AG04449 (cell line): ENCODE measurements around the gene SMCO3.

Experiments used
- CTCF ChIA-PET: fragments of 350-600 bp; formaldehyde crosslinking; extraction: SDS; loops from one replicate; lab custom pipeline; 2021; ENCODE audit warnings: antibody characterized with exemption; lab: Yijun Ruan, JAX
- POLR2A ChIA-PET: fragments of 400-600, 350-600 bp; formaldehyde crosslinking; extraction: SDS; loops from one replicate; lab custom pipeline; 2020; ENCODE audit warnings: antibody characterized with exemption, inconsistent platforms; lab: Yijun Ruan, JAX
- DNase-seq: peaks from one replicate; pipeline ENCODE4 v3.0.0-alpha.2; 2010; ENCODE audit warnings: low read depth, low spot score
- H3K4me3 ChIP-seq: 2 replicates; pipeline ENCODE4 v1.5.1; 2011; ENCODE audit warnings: low read depth, mild to moderate bottlenecking, control low read depth, low read length
- CTCF ChIP-seq: IDR thresholded peaks from one replicate; pipeline ENCODE4 v1.5.1; 2011; ENCODE audit warnings: mild to moderate bottlenecking, moderate library complexity, low read length, control low read depth, inconsistent platforms; ENCODE audit not compliant: insufficient read depth; ENCODE audit errors: missing control alignments

SMCO3 gene

GRCh38 chr12:14795028-14795448 lies 18.9 kb downstream of the SMCO3 start:
- DNase-seq = no peak
- no peak overlapping the region for H3K4me3 ChIP-seq
- ChIA-PET POLR2A (interaction anchor here (0.9 kb wide), 1 partner anchor 19 kb away, joined by 3 read pairs; the partner anchor contains the start of gene SMCO3), CTCF (no interaction called here)
- TF ChIP-seq CTCF = no peak

- POLR2A ChIA-PET = interaction anchor here (0.7 kb wide), 1 partner anchor 18 kb away, joined by 3 read pairs; the partner anchor contains the start of genes C12orf60 and WBP11
- no peak for TF ChIP-seq CTCF
- CTCF ChIA-PET = no interaction called here
- no peak for DNase-seq
- H3K4me3 ChIP-seq = no peak overlapping the region
These were observed 28.4 kb downstream of the SMCO3 start for GRCh38 chr12:14785568-14785967.

- POLR2A ChIA-PET = interaction anchor here (0.8 to 1.2 kb wide), 2 partner anchors 13 to 14 kb away, joined by 3 read pairs; no protein-coding TSS in a partner anchor
- no peak overlapping the region for H3K4me3 ChIP-seq
- CTCF ChIA-PET = interaction anchor here (1.1 to 1.9 kb wide), 2 partner anchors 13 to 18 kb away, joined by 5 to 6 read pairs; no protein-coding TSS in a partner anchor
- DNase-seq = no peak
- TF ChIP-seq CTCF = no peak
These were observed 29.5 kb downstream of the SMCO3 start for GRCh38 chr12:14784471-14784870.

GRCh38 chr12:14782756-14783155 lies 31.2 kb downstream of the SMCO3 start:
- CTCF ChIA-PET = interaction anchor here (1.4 kb wide), 1 partner anchor 213 kb away, joined by 7 read pairs; no protein-coding TSS in a partner anchor

GRCh38 chr12:14781563-14781962 lies 32.4 kb downstream of the SMCO3 start:
- ChIA-PET CTCF (interaction anchor here (1.4 to 1.9 kb wide), 3 partner anchors 11 to 214 kb away, joined by 3 to 7 read pairs (median 6); no protein-coding TSS in a partner anchor), POLR2A (interaction anchor here (1.0 to 1.2 kb wide), 2 partner anchors 8 to 10 kb away, joined by 4 read pairs; a partner anchor contains a TSS)
- no peak for TF ChIP-seq CTCF
- no peak for DNase-seq
- H3K4me3 ChIP-seq = no peak overlapping the region

More at GRCh38 chr12:14782756-14783155, 31.2 kb downstream of the SMCO3 start:
- POLR2A ChIA-PET = interaction anchor here (0.6 to 1.0 kb wide), 2 partner anchors 9 to 13 kb away, joined by 3 to 4 read pairs; a partner anchor contains a TSS
- DNase-seq = no peak
- no peak for TF ChIP-seq CTCF
- no peak overlapping the region for H3K4me3 ChIP-seq

GRCh38 chr12:14780859-14781258 lies 33.1 kb downstream of the SMCO3 start:
- no peak for TF ChIP-seq CTCF
- ChIA-PET POLR2A (interaction anchor here (1.2 kb wide), 1 partner anchor 9 kb away, joined by 4 read pairs; no protein-coding TSS in a partner anchor), CTCF (interaction anchor here (1.5 to 1.9 kb wide), 2 partner anchors 12 to 26 kb away, joined by 3 to 6 read pairs; no protein-coding TSS in a partner anchor)
- no peak for DNase-seq
- no peak overlapping the region for H3K4me3 ChIP-seq
